Measurements from ENCODE around the gene KRT9.
"Not testable (repeated sequence)": the region's sequence is repeated elsewhere in the genome, so short reads cannot be mapped to it uniquely, and the experiment has no call there.

Gene KRT9

DNA sequence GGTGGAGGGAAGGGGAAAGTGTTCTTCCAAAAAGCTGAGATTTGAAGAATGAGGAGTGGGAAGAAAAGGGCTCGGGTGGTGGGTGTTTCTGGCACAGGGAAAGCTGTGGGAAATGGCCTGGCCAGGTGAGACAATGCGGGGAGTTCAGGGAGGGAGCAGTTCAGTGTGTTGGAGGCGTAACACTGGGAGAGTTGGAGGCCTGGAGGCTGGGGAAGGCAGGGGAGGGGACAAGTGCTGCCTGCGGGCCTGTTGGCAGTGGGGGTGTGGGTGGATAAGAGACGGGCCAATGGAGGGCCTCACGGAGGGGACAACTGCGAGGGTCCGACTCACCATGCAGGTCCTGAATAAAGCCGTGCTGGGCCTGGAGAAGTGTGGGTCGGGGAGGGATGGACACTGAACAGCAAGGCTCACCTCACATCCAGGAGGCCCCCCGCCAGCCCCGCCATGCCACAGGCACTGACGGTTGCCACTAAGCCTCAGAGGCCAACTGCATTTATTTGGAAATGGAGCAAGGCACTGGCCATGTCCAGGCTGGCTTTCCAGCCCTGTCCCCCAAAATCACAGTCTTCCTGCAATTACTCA lies 25.9 kb downstream of the KRT9 start:
- no peak for DNase-seq
- Mint-ChIP-seq H3K9me3 (peaks cover 7% of the 10 kb centered on the region), H3K27ac (no peak overlapping the region), H3K4me3 (no peak overlapping the region), H3K27me3 (ENCODE audit: low read depth, poor library complexity) (no peaks in the 10 kb centered on the region), H3K4me1 (peaks cover 77% of the 10 kb centered on the region), H3K36me3 (ENCODE audit: low read depth) (peaks cover 3% of the 10 kb centered on the region)
- TF ChIP-seq, protein P1, sequence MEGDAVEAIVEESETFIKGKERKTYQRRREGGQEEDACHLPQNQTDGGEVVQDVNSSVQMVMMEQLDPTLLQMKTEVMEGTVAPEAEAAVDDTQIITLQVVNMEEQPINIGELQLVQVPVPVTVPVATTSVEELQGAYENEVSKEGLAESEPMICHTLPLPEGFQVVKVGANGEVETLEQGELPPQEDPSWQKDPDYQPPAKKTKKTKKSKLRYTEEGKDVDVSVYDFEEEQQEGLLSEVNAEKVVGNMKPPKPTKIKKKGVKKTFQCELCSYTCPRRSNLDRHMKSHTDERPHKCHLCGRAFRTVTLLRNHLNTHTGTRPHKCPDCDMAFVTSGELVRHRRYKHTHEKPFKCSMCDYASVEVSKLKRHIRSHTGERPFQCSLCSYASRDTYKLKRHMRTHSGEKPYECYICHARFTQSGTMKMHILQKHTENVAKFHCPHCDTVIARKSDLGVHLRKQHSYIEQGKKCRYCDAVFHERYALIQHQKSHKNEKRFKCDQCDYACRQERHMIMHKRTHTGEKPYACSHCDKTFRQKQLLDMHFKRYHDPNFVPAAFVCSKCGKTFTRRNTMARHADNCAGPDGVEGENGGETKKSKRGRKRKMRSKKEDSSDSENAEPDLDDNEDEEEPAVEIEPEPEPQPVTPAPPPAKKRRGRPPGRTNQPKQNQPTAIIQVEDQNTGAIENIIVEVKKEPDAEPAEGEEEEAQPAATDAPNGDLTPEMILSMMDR (IDR thresholded peaks at IDR 0.05): no peak

DNA sequence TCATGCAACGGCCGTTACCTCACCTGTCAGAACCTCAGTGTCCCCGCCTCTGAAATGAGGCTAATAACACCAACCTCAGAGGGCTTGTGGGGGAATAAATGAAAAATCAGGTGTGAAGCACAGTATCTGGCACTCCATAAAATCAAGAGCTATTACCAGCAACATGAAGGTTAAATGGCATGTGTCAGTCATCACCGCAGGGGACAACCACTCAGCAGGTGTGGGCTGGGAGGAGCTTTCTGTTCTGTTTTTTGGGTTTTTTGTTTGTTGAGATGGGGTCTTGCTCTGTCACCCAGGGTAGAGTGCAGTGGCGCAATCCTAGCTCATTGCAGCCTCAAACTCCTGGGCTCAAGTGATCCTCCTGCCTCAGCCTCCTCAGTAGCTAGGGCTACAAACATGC lies 26.9 kb downstream of the KRT9 start:
- Mint-ChIP-seq H3K36me3 (ENCODE audit: low read depth) (peaks cover 3% of the 10 kb centered on the region), H3K27me3 (ENCODE audit: low read depth, poor library complexity) (no peaks in the 10 kb centered on the region), H3K9me3 (peaks cover 7% of the 10 kb centered on the region), H3K27ac (no peak overlapping the region), H3K4me1 (peaks cover 80% of the 10 kb centered on the region), H3K4me3 (no peak overlapping the region)
- no peak for DNase-seq
- TF ChIP-seq, protein P1 (IDR thresholded peaks at IDR 0.05): no peak

DNA sequence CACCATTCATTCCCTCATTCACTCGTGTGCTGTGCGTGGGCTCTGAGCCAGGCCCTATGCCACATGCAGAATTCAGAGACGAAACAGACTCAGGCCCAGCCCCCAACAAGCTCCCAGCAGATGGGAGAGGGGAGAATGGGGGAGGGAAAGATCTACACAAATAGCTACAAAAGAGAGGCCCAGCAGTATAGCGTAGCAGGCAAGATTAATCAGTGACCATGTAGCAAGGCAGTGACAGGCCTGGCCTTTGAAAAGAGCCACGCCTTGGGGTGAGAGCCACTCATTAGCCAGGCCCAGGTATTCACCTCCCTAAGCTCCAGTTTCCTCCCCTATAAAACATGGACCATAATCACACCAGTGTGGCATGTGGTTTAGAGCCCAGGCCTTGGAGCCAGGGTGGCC lies 27.4 kb downstream of the KRT9 start:
- no peak for DNase-seq
- H3K36me3 Mint-ChIP-seq (ENCODE audit: low read depth): peaks cover 3% of the 10 kb centered on the region
- peak overlapping the region; percentile 95 for H3K27ac Mint-ChIP-seq
- H3K4me1 Mint-ChIP-seq: peaks cover 77% of the 10 kb centered on the region
- no peak overlapping the region for H3K4me3 Mint-ChIP-seq
- peaks cover 7% of the 10 kb centered on the region for H3K9me3 Mint-ChIP-seq
- no peaks in the 10 kb centered on the region for H3K27me3 Mint-ChIP-seq (ENCODE audit: low read depth, poor library complexity)
- TF ChIP-seq, protein P1 (IDR thresholded peaks at IDR 0.05): no peak

DNA sequence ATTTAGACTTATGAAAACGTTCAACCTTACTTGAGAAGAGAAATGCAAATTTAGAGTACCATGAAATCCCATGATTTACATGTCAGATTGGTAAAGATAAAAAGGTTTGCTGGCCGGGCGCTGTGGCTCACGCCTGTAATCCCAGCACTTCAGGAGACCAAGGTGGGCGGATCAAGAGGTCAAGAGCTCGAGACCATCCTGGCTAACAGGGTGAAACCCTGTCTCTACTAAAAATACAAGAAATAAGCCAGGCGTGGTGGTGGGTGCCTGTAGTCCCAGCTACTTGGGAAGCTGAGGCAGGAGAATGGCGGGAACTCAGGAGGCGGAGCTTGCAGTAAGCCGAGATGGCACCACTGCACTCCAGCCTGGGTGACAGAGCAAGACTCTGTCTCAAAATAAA lies 29.1 kb downstream of the KRT9 start:
- DNase-seq; H3K36me3 Mint-ChIP-seq (ENCODE audit: low read depth); H3K27ac Mint-ChIP-seq; H3K27me3 Mint-ChIP-seq (ENCODE audit: low read depth, poor library complexity); H3K4me3 Mint-ChIP-seq; H3K9me3 Mint-ChIP-seq: not testable (repeated sequence)
- H3K4me1 Mint-ChIP-seq: peaks cover 73% of the 10 kb centered on the region

DNA sequence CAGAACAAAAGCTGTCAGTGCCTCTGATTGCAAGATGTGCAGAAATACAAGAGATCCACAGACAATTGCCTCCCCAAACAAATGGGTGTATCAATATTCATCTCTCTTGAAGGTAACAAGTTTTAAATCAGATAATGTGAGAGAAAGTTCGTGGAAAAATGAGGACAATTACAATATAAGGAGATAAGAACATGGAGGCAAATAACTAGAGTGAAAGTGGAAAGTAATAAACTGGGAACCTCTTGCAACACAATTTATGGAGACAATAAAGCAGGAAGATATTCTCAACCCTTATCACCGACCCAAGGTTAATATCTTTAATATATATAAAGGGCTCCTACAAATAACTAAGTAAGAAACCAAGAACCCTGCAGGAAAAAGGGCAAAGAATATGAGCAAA lies 29.5 kb downstream of the KRT9 start:
- TF ChIP-seq, protein P1 (IDR thresholded peaks at IDR 0.05): no peak
- no peak overlapping the region for H3K4me3 Mint-ChIP-seq
- no peaks in the 10 kb centered on the region for H3K27me3 Mint-ChIP-seq (ENCODE audit: low read depth, poor library complexity)
- peaks cover 7% of the 10 kb centered on the region for H3K9me3 Mint-ChIP-seq
- peaks cover 73% of the 10 kb centered on the region for H3K4me1 Mint-ChIP-seq
- H3K27ac Mint-ChIP-seq: no peak overlapping the region
- peaks cover 3% of the 10 kb centered on the region for H3K36me3 Mint-ChIP-seq (ENCODE audit: low read depth)
- DNase-seq: no peak

DNA sequence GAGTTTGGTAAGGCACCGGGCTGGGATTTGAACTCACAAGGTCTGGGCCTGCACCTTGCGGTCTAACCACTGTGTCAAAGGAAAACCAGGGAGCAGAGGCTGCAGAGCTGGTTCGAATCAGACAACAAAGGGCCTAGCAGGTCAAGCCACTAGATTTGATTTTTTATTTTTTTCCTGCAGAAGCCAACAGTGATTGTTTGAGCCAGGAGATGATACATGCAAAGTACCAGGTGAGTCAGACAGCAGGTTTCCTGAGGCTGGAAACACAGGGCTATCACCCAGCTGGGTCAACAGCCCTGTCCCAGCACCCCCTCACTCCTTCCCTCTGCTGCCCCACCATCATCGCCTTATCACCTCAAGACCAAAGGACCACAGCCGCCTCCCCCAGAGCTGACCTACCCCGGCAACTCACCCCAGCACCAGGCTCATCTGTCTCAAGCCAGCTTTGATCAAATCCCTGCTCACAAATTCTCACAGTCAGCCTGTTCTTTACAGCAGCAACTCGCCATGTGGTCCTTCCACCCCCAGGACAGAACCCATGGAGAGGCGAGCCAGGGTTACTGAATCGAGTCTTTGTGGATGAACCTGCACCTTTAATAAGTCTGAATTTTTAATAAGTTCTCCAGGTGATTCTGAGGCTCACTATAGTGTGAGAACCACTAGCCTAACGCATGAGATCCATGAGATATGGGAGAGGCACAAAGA lies 30.8 kb downstream of the KRT9 start:
- H3K4me1 Mint-ChIP-seq: peaks cover 75% of the 10 kb centered on the region
- no peaks in the 10 kb centered on the region for H3K27me3 Mint-ChIP-seq (ENCODE audit: low read depth, poor library complexity)
- H3K9me3 Mint-ChIP-seq: no peaks in the 10 kb centered on the region
- no peaks in the 10 kb centered on the region for H3K36me3 Mint-ChIP-seq (ENCODE audit: low read depth)
- TF ChIP-seq, protein P1 (IDR thresholded peaks at IDR 0.05): no peak
- no peak overlapping the region for H3K4me3 Mint-ChIP-seq
- no peak for DNase-seq
- peak overlapping the region; percentile 75 for H3K27ac Mint-ChIP-seq

Measured in nephron progenitor cell (in vitro differentiated cells).